Tongue (tissue), 2 donors: ENCODE results near the gene POLRMT. TPM values are rescaled to one million over a fixed set of nuclear protein-coding genes. Genes with fewer than 3 reads are reported as not detected.
A peak's percentile ranks its signal among the peaks of the same experiment; 100 is the strongest.
"Not testable (repeated sequence)": the region's sequence is repeated elsewhere in the genome, so short reads cannot be mapped to it uniquely, and the experiment has no call there.

ENCODE experiments used
- DNase-seq: peaks from one replicate; pipeline ENCODE4 v3.0.0-alpha.2; 2015
- total RNA-seq: library from RNA; depleted of rRNA; stranded (reverse); fragments of >200 nt; gene quantifications from one replicate; pipeline ENCODE4 v1.2.3, GENCODE V29; 2014

The POLRMT gene
- total RNA-seq, 1 donor from 2014 or later, result 25.1 TPM

- no peak for DNase-seq
These were observed 14.4 kb upstream of the POLRMT start for GRCh38 chr19:647566-648284.

GRCh38 chr19:646779-647565, 13.6 kb upstream of the POLRMT start:
- no peak for DNase-seq

- no peak for DNase-seq
These were observed 12.8 kb upstream of the POLRMT start for GRCh38 chr19:645912-646778.

GRCh38 chr19:644789-645188, 11.5 kb upstream of the POLRMT start:
- no peak for DNase-seq

- DNase-seq, result no peak
These were observed 11.0 kb upstream of the POLRMT start for GRCh38 chr19:644363-644762.

- no peak for DNase-seq
These were observed 10.4 kb upstream of the POLRMT start for GRCh38 chr19:643736-644135.

- DNase-seq, result no peak
These were observed 9.7 kb upstream of the POLRMT start for GRCh38 chr19:642767-643727.

- no peak for DNase-seq
These were observed 8.4 kb upstream of the POLRMT start for GRCh38 chr19:641702-642101.

- DNase-seq, result no peak
These were observed 7.4 kb upstream of the POLRMT start for GRCh38 chr19:640606-641189.

GRCh38 chr19:640161-640558, 6.8 kb upstream of the POLRMT start:
- DNase-seq, result no peak

GRCh38 chr19:639253-640160, 6.2 kb upstream of the POLRMT start, which contains the start of gene FGF22:
Gene FGF22 (plus strand): TSS chr19:639879. CDS start chr19:639926, 47 bp downstream.
- DNase-seq, result peak; percentile 93

- no peak for DNase-seq
These were observed 5.5 kb upstream of the POLRMT start for GRCh38 chr19:638906-639252.

GRCh38 chr19:634975-635652, 1.8 kb upstream of the POLRMT start:
- DNase-seq, result no peak

GRCh38 chr19:633786-634639, 676 bp upstream of the POLRMT start:
- no peak for DNase-seq

- DNase-seq, result peak; percentile 49
These were observed 714 bp downstream of the POLRMT start for GRCh38 chr19:632579-633067.

- no peak for DNase-seq
These were observed 3.2 kb downstream of the POLRMT start for GRCh38 chr19:629961-630714.

- DNase-seq, result not testable (repeated sequence)
These were observed 3.8 kb downstream of the POLRMT start for GRCh38 chr19:629515-629914.
